ENCODE data around the gene DMWD. TPM values are rescaled to one million over a fixed set of nuclear protein-coding genes. Genes with fewer than 3 reads are reported as not detected.
A peak's percentile ranks its signal among the peaks of the same experiment; 100 is the strongest.

DMWD gene
- total RNA-seq, 1 experiment from 2014 or later = 76.9 TPM

DNA sequence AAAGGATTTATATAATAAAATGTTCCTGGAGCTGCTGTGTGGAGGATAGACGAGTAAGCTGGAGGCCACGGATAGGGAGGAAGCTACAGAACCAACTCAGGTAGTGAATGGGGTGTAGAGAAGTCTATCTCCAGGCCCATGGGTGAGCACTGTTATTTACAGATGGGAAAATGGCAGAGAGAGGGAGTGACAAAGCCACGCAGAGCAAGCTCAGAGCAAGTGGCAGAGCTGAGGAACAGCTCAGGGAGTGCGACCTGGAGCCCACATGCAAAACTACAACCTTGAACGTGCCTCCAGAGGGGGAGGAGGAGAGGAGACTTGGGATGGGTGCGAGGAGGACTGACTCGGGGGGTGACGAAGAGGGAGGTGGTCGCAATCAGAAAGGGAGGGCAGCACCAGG is 35.9 kb upstream of the DMWD start:
- Mint-ChIP-seq H3K36me3 (ENCODE audit: insufficient read depth, unreplicated experiment) (peaks cover 87% of the 10 kb centered on the region), H3K9me3 (ENCODE audit: low read depth, unreplicated experiment) (no peaks in the 10 kb centered on the region), H3K27me3 (ENCODE audit: unreplicated experiment) (no peaks in the 10 kb centered on the region), H3K4me3 (ENCODE audit: low read depth, unreplicated experiment) (no peak overlapping the region), H3K27ac (ENCODE audit: unreplicated experiment) (peak overlapping the region; percentile 59), H3K4me1 (ENCODE audit: low read depth, unreplicated experiment) (no peaks in the 10 kb centered on the region)
- CTCF ChIA-PET = interaction anchor here (0.6 kb wide), 1 partner anchor 12 kb away, joined by 3 read pairs; no protein-coding TSS in a partner anchor
- intact Hi-C loops (cut with micrococcal nuclease; ENCODE audit: unreplicated experiment) = no loop called here
- TF ChIP-seq, protein P1, sequence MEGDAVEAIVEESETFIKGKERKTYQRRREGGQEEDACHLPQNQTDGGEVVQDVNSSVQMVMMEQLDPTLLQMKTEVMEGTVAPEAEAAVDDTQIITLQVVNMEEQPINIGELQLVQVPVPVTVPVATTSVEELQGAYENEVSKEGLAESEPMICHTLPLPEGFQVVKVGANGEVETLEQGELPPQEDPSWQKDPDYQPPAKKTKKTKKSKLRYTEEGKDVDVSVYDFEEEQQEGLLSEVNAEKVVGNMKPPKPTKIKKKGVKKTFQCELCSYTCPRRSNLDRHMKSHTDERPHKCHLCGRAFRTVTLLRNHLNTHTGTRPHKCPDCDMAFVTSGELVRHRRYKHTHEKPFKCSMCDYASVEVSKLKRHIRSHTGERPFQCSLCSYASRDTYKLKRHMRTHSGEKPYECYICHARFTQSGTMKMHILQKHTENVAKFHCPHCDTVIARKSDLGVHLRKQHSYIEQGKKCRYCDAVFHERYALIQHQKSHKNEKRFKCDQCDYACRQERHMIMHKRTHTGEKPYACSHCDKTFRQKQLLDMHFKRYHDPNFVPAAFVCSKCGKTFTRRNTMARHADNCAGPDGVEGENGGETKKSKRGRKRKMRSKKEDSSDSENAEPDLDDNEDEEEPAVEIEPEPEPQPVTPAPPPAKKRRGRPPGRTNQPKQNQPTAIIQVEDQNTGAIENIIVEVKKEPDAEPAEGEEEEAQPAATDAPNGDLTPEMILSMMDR (IDR thresholded peaks at IDR 0.05; ENCODE audit: unreplicated experiment) = no peak
- no peak for DNase-seq
- no TSS peak for BruUV-seq (replicated peaks)

DNA sequence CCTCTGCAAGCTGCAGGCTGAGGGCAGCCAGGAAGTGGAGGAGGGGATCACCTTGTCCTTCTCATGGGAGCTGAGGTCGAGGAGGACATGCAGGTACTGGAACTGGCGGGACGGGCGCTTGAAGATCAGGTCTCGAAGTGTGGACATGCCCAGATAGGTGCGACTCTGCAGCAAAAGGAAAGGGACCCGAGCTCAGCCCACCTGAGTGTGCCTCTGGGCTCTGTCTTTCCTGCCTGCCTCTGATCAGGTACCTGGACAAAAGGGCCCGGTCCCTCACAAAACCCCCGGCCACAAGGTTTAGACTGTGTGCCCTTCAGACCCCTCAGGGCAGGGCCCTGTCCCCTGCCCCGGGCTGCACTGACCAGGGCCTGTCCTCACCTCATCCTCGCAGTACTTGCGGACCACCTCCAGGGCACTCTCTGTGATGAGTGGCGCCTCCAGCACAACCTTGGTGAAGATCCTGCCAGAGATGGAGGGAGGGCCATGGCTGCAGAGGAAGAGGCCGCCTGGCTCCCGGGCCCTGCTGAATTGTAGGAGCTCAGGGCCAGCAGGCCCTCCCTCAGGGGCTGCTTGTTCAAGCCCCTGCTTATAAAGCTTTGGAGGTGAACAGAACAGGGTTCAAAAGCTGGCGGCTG is 34.9 kb upstream of the DMWD start:
- intact Hi-C loops (cut with micrococcal nuclease; ENCODE audit: unreplicated experiment) = no loop called here
- H3K27ac Mint-ChIP-seq (ENCODE audit: unreplicated experiment) = peak overlapping the region; percentile 59
- TF ChIP-seq, protein P1 (IDR thresholded peaks at IDR 0.05; ENCODE audit: unreplicated experiment) = no peak
- no peaks in the 10 kb centered on the region for H3K9me3 Mint-ChIP-seq (ENCODE audit: low read depth, unreplicated experiment)
- H3K4me1 Mint-ChIP-seq (ENCODE audit: low read depth, unreplicated experiment) = no peaks in the 10 kb centered on the region
- H3K4me3 Mint-ChIP-seq (ENCODE audit: low read depth, unreplicated experiment) = peak overlapping the region; percentile 7
- no peaks in the 10 kb centered on the region for H3K27me3 Mint-ChIP-seq (ENCODE audit: unreplicated experiment)
- peaks cover 82% of the 10 kb centered on the region for H3K36me3 Mint-ChIP-seq (ENCODE audit: insufficient read depth, unreplicated experiment)
- BruUV-seq (replicated peaks) = no TSS peak
- CTCF ChIA-PET = interaction anchor here (1.0 kb wide), 1 partner anchor 19 kb away, joined by 3 read pairs; no protein-coding TSS in a partner anchor
- DNase-seq = no peak

DNA sequence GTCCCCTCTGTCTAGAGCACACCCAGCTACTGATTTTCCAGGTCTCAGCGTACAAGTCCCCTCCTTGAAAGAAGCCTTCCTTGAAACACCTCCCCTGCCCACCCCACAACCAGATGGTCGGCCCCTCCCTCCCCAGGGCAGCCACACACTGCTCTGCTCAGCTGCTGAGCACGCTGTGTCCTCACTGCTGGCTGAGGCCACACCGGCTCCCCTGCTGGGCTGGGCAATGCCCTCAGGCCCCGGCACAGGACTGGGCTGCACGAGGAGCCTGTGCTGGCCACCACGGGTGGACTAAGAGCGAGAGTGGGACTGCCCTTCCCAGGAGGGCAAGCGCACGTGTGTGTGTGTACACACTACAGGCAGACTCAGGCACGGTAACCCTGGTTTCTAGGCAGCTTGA is 34.3 kb upstream of the DMWD start:
- H3K27me3 Mint-ChIP-seq (ENCODE audit: unreplicated experiment) = no peaks in the 10 kb centered on the region
- no peaks in the 10 kb centered on the region for H3K4me1 Mint-ChIP-seq (ENCODE audit: low read depth, unreplicated experiment)
- CTCF ChIA-PET = interaction anchor here (1.0 kb wide), 1 partner anchor 10 kb away, joined by 7 read pairs; no protein-coding TSS in a partner anchor
- no peak for DNase-seq
- H3K9me3 Mint-ChIP-seq (ENCODE audit: low read depth, unreplicated experiment) = no peaks in the 10 kb centered on the region
- TF ChIP-seq, protein P1 (IDR thresholded peaks at IDR 0.05; ENCODE audit: unreplicated experiment) = no peak
- no peak overlapping the region for H3K4me3 Mint-ChIP-seq (ENCODE audit: low read depth, unreplicated experiment)
- H3K27ac Mint-ChIP-seq (ENCODE audit: unreplicated experiment) = no peak overlapping the region
- peaks cover 76% of the 10 kb centered on the region for H3K36me3 Mint-ChIP-seq (ENCODE audit: insufficient read depth, unreplicated experiment)
- BruUV-seq (replicated peaks) = no TSS peak
- intact Hi-C loops (cut with micrococcal nuclease; ENCODE audit: unreplicated experiment) = no loop called here

DNA sequence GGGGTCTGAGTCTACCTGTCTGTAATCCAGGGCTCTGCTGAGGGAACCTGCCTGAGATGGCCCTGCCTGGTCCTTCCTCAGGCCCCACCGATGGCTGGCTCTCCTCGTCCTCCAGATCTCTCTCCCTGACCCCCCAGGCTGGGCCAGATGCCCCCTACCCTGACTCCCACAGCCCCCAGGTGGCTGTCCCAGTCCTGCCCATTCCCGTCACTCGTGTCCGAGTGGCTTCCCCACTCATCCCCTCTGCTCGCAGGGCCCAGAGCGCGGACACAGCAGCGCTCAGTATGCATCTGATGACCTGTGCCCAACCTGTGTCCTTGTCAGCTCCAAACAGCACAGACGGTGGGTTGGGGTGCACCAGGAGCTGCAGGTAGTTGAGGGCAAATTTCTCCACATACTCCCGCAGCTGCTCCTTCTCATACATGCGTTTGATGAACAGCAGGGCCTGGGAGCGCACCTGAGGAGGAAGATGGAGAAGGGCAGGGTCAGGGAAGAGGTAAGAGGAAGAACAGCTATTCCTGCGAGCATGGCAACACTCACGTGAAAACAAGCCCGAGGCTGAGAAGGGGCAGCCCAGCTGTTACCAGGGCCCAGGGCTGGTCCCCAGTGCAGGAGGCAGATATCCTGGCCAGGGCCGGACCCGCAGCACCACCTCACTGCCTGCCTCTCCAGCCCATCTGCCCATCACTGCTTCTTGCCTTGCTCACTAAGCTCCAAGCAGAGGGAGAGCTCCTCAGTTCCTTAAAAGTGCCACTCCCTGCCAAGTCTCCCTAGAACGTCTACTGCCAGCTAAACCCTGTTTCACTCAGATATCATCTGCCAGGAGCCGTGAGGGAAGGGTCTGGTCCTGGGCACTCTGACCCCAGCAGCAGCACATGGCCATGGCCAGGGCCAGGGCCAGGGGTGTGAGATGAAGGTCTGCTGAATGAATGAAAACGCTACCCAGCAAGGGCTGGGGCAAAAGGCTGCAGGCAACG is 33.6 kb upstream of the DMWD start:
- Mint-ChIP-seq H3K27ac (ENCODE audit: unreplicated experiment) (no peak overlapping the region), H3K27me3 (ENCODE audit: unreplicated experiment) (no peaks in the 10 kb centered on the region), H3K4me3 (ENCODE audit: low read depth, unreplicated experiment) (no peak overlapping the region), H3K4me1 (ENCODE audit: low read depth, unreplicated experiment) (no peaks in the 10 kb centered on the region), H3K9me3 (ENCODE audit: low read depth, unreplicated experiment) (no peaks in the 10 kb centered on the region), H3K36me3 (ENCODE audit: insufficient read depth, unreplicated experiment) (peaks cover 72% of the 10 kb centered on the region)
- BruUV-seq (replicated peaks) = no TSS peak
- CTCF ChIA-PET = interaction anchor here (1.0 kb wide), 1 partner anchor 9 kb away, joined by 7 read pairs; no protein-coding TSS in a partner anchor
- TF ChIP-seq, protein P1 (IDR thresholded peaks at IDR 0.05; ENCODE audit: unreplicated experiment) = no peak
- no peak for DNase-seq
- intact Hi-C loops (cut with micrococcal nuclease; ENCODE audit: unreplicated experiment) = no loop called here

All from Calu3 (cell line).